Measurements from ENCODE around the gene SCYL3.

- TF ChIP-seq POLR2A (IDR thresholded peaks at IDR 0.05) (no peak), CTCF (IDR thresholded peaks at IDR 0.05) (no peak)
Observed at GRCh38 chr1:169866577-169866976, 27.1 kb downstream of the SCYL3 start.
